Endothelial cell of umbilical vein (primary cell): ENCODE results near the gene TMED8. TPM values are rescaled to one million over a fixed set of nuclear protein-coding genes. Genes with fewer than 3 reads are reported as not detected.

Experiments
- BruUV-seq: library from RNA; stranded (reverse); fragments of 400-500 nt; replicated peaks from 2 replicates; lab custom pipeline; 2021; lab: Mats Ljungman, UMichigan
- CTCF ChIA-PET: fragments of 300-600, 350-600 bp; sonication (Branson Sonifier 250); formaldehyde crosslinking; loops from one replicate; lab custom pipeline; 2021; ENCODE audit warnings: antibody characterized with exemption, inconsistent platforms; lab: Charles Lee
- POLR2A ChIA-PET: fragments of 300-600, 350-600 bp; sonication (Branson Sonifier 250); formaldehyde crosslinking; loops from one replicate; lab custom pipeline; 2021; ENCODE audit warnings: antibody characterized with exemption, inconsistent platforms; lab: Charles Lee
- DNase-seq: peaks from one replicate; pipeline ENCODE4 v3.0.0-alpha.2; 2011; ENCODE audit warnings: low read depth, low spot score
- FAIRE-seq: peaks from 2 replicates; lab custom pipeline; 2011; peaks lifted over from hg19 to GRCh38; lab: Jason Lieb, UNC
- H2AFZ ChIP-seq: 2 replicates; pipeline ENCODE4 v1.6.0; 2012; ENCODE audit warnings: low read depth, low read length, control low read depth, inconsistent platforms
- H3K27ac ChIP-seq: 2 replicates; pipeline ENCODE4 v1.5.1; 2011; ENCODE audit warnings: low read depth, mild to moderate bottlenecking, control low read depth, low read length, moderate library complexity; ENCODE audit not compliant: insufficient read depth
- H3K27me3 ChIP-seq, 2 experiments: 2 replicates each; pipeline versions ENCODE4 v1.6.0 to v1.6.1; 2011; ENCODE audit warnings: low read length in 2 of 2, mixed read lengths in 1 of 2; ENCODE audit not compliant: control insufficient read depth in 2 of 2, insufficient read depth in 2 of 2
- H3K36me3 ChIP-seq, 2 experiments: 2 replicates in 1 of 2; 3 replicates in 1 of 2; pipeline ENCODE4 v1.5.1; 2011; ENCODE audit warnings: low read length in 2 of 2, mild to moderate bottlenecking in 1 of 2, moderate library complexity in 1 of 2; ENCODE audit not compliant: control insufficient read depth in 2 of 2, insufficient read depth in 2 of 2; ENCODE audit errors: extremely low read depth in 1 of 2
- H3K4me1 ChIP-seq: 3 replicates; pipeline ENCODE4 v1.5.1; 2011; ENCODE audit warnings: mild to moderate bottlenecking, low read length; ENCODE audit not compliant: control insufficient read depth, insufficient read depth; ENCODE audit errors: extremely low read depth
- H3K4me2 ChIP-seq: 2 replicates; pipeline ENCODE4 v1.6.1; 2011; ENCODE audit warnings: low read length, control low read depth, mixed read lengths; ENCODE audit not compliant: insufficient read depth
- H3K4me3 ChIP-seq, 3 experiments: fragments of 200-600 bp in 1 of 3; sonication (generic), shearing (Covaris generic) in 1 of 3; replicated peaks in 1 of 3; 2 replicates each; pipeline ENCODE4 v1.5.1; 2011 to 2016; ENCODE audit warnings: control low read depth in 3 of 3, low read length in 3 of 3, mild to moderate bottlenecking in 2 of 3, inconsistent platforms in 1 of 3, low read depth in 1 of 3, moderate library complexity in 1 of 3; ENCODE audit not compliant: insufficient read depth in 1 of 3
- H3K79me2 ChIP-seq: 2 replicates; pipeline ENCODE4 v1.6.0; 2012; ENCODE audit warnings: low read length, inconsistent platforms; ENCODE audit not compliant: control insufficient read depth, insufficient read depth
- H3K9ac ChIP-seq: replicated peaks from 2 replicates; pipeline ENCODE3; 2011; ENCODE audit warnings: low read length, control low read depth; ENCODE audit not compliant: insufficient read depth; ENCODE audit errors: extremely low read depth
- H3K9me1 ChIP-seq: replicated peaks from 3 replicates; pipeline ENCODE4 v1.6.0; 2011; ENCODE audit warnings: mild to moderate bottlenecking, low read length; ENCODE audit not compliant: control insufficient read depth, insufficient read depth; ENCODE audit errors: extremely low read depth
- H3K9me3 ChIP-seq: replicated peaks from 2 replicates; pipeline ENCODE4 v1.5.1; 2012; ENCODE audit warnings: low read length, inconsistent platforms; ENCODE audit not compliant: control insufficient read depth, insufficient read depth
- H4K20me1 ChIP-seq: replicated peaks from 2 replicates; pipeline ENCODE3; 2011; ENCODE audit warnings: mild to moderate bottlenecking, low read length; ENCODE audit not compliant: control insufficient read depth, insufficient read depth; ENCODE audit errors: extremely low read depth
- EZH2 ChIP-seq: IDR thresholded peaks from 2 replicates; pipeline ENCODE4 v1.6.1; 2012; ENCODE audit warnings: borderline replicate concordance, low read depth, mild to moderate bottlenecking, moderate library complexity, low read length, inconsistent platforms; ENCODE audit not compliant: severe bottlenecking
- FOS ChIP-seq: IDR thresholded peaks from 2 replicates; pipeline ENCODE4 v1.6.1; 2011; ENCODE audit warnings: mild to moderate bottlenecking, low read length, moderate library complexity, borderline replicate concordance; ENCODE audit not compliant: insufficient read depth
- GATA2 ChIP-seq: IDR thresholded peaks from 2 replicates; pipeline ENCODE4 v1.7.0; 2011; ENCODE audit warnings: low read depth, mild to moderate bottlenecking, moderate library complexity, mixed read lengths, low read length; ENCODE audit not compliant: insufficient read length, insufficient read depth
- JUN ChIP-seq: IDR thresholded peaks from 2 replicates; pipeline ENCODE4 v1.6.1; 2011; ENCODE audit warnings: borderline replicate concordance, low read depth; ENCODE audit not compliant: insufficient read length, insufficient read depth
- MYC ChIP-seq: IDR thresholded peaks from one replicate; pipeline ENCODE4 v1.6.1; 2011; ENCODE audit warnings: mild to moderate bottlenecking, low read depth, low read length
- POLR2A ChIP-seq: IDR thresholded peaks from 2 replicates; pipeline ENCODE4 v1.6.1; 2012; ENCODE audit warnings: low read depth, mild to moderate bottlenecking, control low read depth, low read length
- POLR2AphosphoS5 ChIP-seq: IDR thresholded peaks from 2 replicates; pipeline ENCODE4 v1.6.1; 2012; ENCODE audit warnings: low read depth, mild to moderate bottlenecking, control low read depth, low read length, moderate library complexity; ENCODE audit not compliant: insufficient read depth
- dilution Hi-C: fragments of 300-500 bp; cut with MboI; formaldehyde crosslinking; loops from one replicate; pipeline ENCODE4 v1.15.0; 2019; ENCODE audit warnings: low sequenced_read_pairs; ENCODE audit not compliant: extremely low pct_ligation_motif_present
- intact Hi-C: fragments of 100-400 bp; cut with micrococcal nuclease; formaldehyde crosslinking; loops from one replicate; pipeline ENCODE4 v1.10.0; 2022
- polyA plus RNA-seq, 4 experiments: library from polyadenylated mRNA; depleted of rRNA in 3 of 4; stranded (reverse) in 3 of 4; unstranded in 1 of 4; fragments of >200 nt; gene quantifications; 2 replicates each; pipeline versions ENCODE4 v1.2.1 to v1.2.3, GENCODE V29; 2011 to 2012; ENCODE audit warnings: missing spikeins in 1 of 4
- total RNA-seq: library from RNA; stranded (reverse); gene quantifications from 2 replicates; pipeline ENCODE4 v1.2.3, GENCODE V29; 2021
- TF ChIP-seq, protein P1 (sequence below), 2 donors: IDR thresholded peaks; 1 replicate in 1 of 2; 2 replicates in 1 of 2; pipeline ENCODE4 v1.5.1; 2011; ENCODE audit warnings: low read length in 2 of 2, mild to moderate bottlenecking in 2 of 2, moderate library complexity in 2 of 2, control low read depth in 1 of 2, inconsistent platforms in 1 of 2, low read depth in 1 of 2; ENCODE audit not compliant: insufficient read depth in 1 of 2; ENCODE audit errors: extremely low read depth in 1 of 2
- TF ChIP-seq, protein P2 (sequence below): IDR thresholded peaks from 2 replicates; pipeline ENCODE4 v1.6.1; 2011; ENCODE audit not compliant: insufficient read depth, insufficient read length

TMED8 gene
- total and polyA plus RNA-seq, 2 donors (not counting 3 experiments of a cell fraction or from before 2014, with no cell fraction given), result 5.2 to 12.6 TPM

DNA sequence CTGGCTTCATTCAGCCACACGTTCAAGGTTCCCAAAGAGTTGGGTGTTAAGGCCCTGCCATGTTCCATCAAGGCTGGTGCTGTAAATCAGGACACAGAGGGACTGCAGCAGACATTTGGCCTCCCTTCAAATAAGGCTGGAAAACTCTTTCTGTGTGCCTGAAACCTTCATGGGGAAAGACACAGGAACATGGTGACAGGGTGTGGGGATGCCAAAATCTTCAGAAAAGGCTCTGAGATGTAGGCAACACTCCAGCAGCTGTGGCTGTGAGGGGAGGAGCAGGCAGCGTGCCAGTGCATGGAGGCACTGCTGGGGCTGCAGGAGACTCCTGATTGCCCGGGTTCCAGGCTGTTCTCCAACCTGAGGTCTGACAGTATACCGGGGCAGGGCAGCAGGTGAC is 71.2 kb downstream of the TMED8 start:
- dilution Hi-C loops (no loop called here), intact Hi-C loops (no loop called here)

More for the DNA sequence above, 71.2 kb downstream of the TMED8 start:
- POLR2A ChIA-PET, result no interaction called here
- no peak overlapping the region for H3K4me3 ChIP-seq
- no TSS peak for BruUV-seq
- TF ChIP-seq MYC (no peak), GATA2 (no peak), POLR2A (no peak), FOS (no peak), EZH2 (no peak), JUN (no peak), POLR2AphosphoS5 (no peak)
- TF ChIP-seq, protein P1, sequence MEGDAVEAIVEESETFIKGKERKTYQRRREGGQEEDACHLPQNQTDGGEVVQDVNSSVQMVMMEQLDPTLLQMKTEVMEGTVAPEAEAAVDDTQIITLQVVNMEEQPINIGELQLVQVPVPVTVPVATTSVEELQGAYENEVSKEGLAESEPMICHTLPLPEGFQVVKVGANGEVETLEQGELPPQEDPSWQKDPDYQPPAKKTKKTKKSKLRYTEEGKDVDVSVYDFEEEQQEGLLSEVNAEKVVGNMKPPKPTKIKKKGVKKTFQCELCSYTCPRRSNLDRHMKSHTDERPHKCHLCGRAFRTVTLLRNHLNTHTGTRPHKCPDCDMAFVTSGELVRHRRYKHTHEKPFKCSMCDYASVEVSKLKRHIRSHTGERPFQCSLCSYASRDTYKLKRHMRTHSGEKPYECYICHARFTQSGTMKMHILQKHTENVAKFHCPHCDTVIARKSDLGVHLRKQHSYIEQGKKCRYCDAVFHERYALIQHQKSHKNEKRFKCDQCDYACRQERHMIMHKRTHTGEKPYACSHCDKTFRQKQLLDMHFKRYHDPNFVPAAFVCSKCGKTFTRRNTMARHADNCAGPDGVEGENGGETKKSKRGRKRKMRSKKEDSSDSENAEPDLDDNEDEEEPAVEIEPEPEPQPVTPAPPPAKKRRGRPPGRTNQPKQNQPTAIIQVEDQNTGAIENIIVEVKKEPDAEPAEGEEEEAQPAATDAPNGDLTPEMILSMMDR (IDR thresholded peaks at IDR 0.05; ENCODE audit: extremely low read depth in 1 of 2, insufficient read depth in 1 of 2, low read depth in 1 of 2, low read length in 2 of 2), result no peak
- TF ChIP-seq, protein P2, sequence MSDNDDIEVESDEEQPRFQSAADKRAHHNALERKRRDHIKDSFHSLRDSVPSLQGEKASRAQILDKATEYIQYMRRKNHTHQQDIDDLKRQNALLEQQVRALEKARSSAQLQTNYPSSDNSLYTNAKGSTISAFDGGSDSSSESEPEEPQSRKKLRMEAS, result no peak
- H3K79me2 ChIP-seq, result no peaks in the 10 kb centered on the region
- H3K9me1 ChIP-seq, result no peaks in the 10 kb centered on the region
- no peaks in the 10 kb centered on the region for H3K27me3 ChIP-seq
- FAIRE-seq (no peak), DNase-seq (no peak)
- no peaks in the 10 kb centered on the region for H3K9me3 ChIP-seq
- no peak overlapping the region for H2AFZ ChIP-seq
- peaks cover 23% of the 10 kb centered on the region for H3K4me1 ChIP-seq
- no peak overlapping the region for H3K27ac ChIP-seq
- H3K4me2 ChIP-seq, result no peak overlapping the region
- peaks cover 0 to 4% of the 10 kb centered on the region in 2 experiments for H3K36me3 ChIP-seq
- CTCF ChIA-PET, result interaction anchor here (0.9 to 12.7 kb wide), 3 partner anchors 9 to 157 kb away, joined by 3 to 515 read pairs (median 15); partner anchors contain the start of genes GSTZ1 and POMT2
- H3K9ac ChIP-seq, result no peak overlapping the region
- no peaks in the 10 kb centered on the region for H4K20me1 ChIP-seq
